Urinary bladder (tissue), 4 donors: Measurements from ENCODE around the gene ACTG1. TPM values are rescaled to one million over a fixed set of nuclear protein-coding genes. Genes with fewer than 3 reads are reported as not detected.

Experiments used
- DNase-seq: peaks from one replicate; pipeline ENCODE4 v3.0.0-alpha.2; 2015; ENCODE audit errors: extremely low spot score
- H3K27ac ChIP-seq: one replicate; pipeline ENCODE4 v1.5.1; 2013; ENCODE audit warnings: low read depth, mild to moderate bottlenecking, moderate library complexity
- H3K36me3 ChIP-seq: one replicate; pipeline ENCODE4 v1.6.1; 2013; ENCODE audit warnings: mild to moderate bottlenecking, moderate library complexity; ENCODE audit not compliant: insufficient read depth
- H3K4me1 ChIP-seq: one replicate; pipeline ENCODE4 v1.6.1; 2013; ENCODE audit warnings: mild to moderate bottlenecking, moderate library complexity; ENCODE audit not compliant: insufficient read depth
- H3K4me3 ChIP-seq: one replicate; pipeline ENCODE4 v1.5.1; 2013; ENCODE audit warnings: low read depth, low read length
- WGBS: extraction: QIAGEN DNeasy Blood & Tissue Kit; methylation state at CpG from one replicate; pipeline ENCODE4 v1.1.7; 2013; 5-methylcytosine and 5-hydroxymethylcytosine counted together
- polyA plus RNA-seq: library from polyadenylated mRNA; stranded (reverse); fragments of 200-250 nt; gene quantifications from one replicate; pipeline ENCODE4 v1.2.3, GENCODE V29; 2013
- total RNA-seq: library from RNA; depleted of rRNA; stranded (reverse); fragments of >200 nt; gene quantifications from one replicate; pipeline ENCODE4 v1.2.3, GENCODE V29; 2014
- donor health status: healthy with polysubstance abuse.
- donor health status: healthy.

ACTG1 gene
- total and polyA plus RNA-seq, 2 donors, result 2,267 to 2,840 TPM

DNA sequence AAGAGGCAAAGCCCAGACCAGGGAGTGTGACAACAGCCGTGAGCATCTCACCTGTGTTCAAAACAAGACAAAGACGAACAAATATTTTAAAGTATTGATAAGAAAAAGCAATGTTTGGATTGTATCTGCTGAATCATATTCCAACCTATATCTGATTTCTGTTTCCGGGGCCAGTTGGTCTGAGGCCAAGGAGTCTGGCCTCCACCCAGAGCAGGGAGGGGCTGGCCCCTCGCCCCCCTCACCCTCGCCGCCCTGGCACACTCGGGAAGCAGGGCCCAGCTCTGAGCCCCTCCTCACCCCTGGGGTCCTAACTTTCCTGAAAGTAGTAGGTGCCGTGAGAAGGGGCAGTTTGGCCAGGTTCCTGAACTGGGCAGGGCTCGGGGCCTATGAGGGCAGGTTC is 48.0 kb downstream of the ACTG1 start:
- H3K36me3 ChIP-seq, result no peaks in the 10 kb centered on the region

DNA sequence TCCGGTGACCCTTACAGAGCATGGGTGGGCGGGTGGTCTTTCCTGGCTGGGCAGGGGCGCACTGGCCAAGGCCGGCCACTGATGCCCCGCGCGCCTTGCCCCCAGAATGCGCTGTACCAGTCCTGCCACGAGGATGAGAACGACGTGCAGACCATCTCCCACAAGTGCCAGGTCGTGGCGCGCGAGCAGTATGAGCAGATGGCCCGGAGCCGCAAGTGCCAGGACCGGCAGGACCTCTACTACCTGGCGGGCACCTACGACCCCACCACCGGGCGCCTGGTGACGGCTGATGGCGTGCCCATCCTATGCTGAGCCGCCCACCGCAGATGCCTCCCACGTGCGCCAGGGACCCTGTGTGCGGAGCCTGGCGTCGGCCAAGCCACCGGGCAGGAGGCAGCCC is 49.1 kb downstream of the ACTG1 start:
- no peaks in the 10 kb centered on the region for H3K4me1 ChIP-seq

More for the DNA sequence above, 48.0 kb downstream of the ACTG1 start:
- H3K4me1 ChIP-seq, result no peaks in the 10 kb centered on the region
- H3K4me3 ChIP-seq, result no peak overlapping the region
- no peak for DNase-seq
- H3K27ac ChIP-seq, result no peak overlapping the region
- WGBS, result 77% methylated on average over 9 of the region's 9 CpGs

DNA sequence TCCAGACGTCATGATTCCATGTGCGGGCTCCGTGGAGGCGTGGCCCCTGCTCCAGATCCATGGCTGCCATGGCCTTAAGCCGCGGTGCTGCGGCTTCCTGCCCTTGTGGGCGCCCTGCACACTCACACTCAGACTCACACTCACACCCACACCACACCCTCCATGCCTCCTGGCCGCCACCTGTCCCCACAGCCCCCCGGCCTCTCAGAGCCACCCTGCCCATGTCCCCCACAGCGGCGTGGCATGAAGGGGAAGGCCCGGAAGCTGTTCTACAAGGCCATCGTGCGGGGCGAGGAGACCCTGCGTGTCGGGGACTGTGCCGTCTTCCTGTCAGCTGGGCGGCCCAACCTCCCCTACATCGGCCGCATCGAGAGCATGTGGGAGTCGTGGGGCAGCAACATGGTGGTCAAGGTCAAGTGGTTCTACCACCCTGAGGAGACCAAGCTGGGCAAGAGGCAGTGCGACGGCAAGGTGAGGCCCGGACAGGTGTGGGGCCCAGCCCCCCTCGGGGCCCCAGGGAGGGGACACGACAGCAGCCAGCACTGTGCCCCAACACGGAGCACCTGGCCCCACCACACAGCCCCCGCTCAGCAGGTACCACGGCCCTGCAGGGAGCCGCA is 50.0 kb downstream of the ACTG1 start:
- Histone ChIP-seq H3K27ac (no peak overlapping the region), H3K36me3 (no peaks in the 10 kb centered on the region), H3K4me1 (no peaks in the 10 kb centered on the region), H3K4me3 (no peak overlapping the region)
- no peak for DNase-seq
- WGBS, result 97% methylated on average over 33 of the region's 33 CpGs

More for the DNA sequence above, 49.1 kb downstream of the ACTG1 start:
- Histone ChIP-seq H3K36me3 (no peaks in the 10 kb centered on the region), H3K27ac (no peak overlapping the region), H3K4me3 (no peak overlapping the region)
- 96% methylated on average over 32 of the region's 32 CpGs for WGBS
- no peak for DNase-seq

DNA sequence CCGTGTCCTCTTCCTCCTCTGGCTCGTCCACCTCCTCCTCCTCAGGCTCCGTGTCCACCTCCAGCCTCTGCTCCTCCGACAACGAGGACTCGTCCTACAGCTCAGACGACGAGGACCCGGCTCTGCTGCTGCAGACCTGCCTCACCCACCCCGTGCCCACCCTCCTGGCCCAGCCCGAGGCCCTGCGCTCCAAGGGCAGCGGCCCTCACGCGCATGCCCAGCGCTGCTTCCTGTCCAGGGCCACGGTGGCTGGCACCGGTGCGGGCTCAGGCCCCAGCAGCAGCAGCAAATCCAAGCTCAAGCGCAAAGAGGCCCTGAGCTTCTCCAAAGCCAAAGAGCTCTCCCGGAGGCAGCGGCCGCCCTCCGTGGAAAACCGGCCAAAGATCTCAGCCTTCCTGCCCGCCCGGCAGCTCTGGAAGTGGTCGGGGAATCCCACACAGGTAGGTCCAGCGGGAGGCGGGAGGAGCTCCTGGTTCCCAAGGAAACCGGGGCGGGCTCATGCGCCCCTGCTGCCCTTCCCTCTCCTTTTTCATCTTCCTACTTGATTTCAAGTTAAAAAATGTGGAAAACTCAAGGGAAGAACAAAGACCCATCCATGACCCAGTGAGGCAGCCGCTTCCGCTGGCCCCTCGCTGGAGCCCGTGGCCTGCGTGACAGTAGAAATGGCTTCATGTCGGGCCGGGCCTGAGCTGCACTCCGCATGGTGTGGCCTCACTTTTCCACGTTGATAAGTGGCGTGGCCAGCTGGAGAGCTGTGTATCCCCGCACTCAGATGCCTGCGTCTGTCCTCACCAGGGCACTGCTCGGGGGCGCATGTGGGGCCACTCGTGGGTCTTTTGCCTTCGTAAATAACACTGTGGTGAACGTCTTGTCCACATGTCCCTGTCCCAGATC is 50.7 kb downstream of the ACTG1 start:
- Histone ChIP-seq H3K36me3 (no peaks in the 10 kb centered on the region), H3K4me1 (no peaks in the 10 kb centered on the region), H3K27ac (no peak overlapping the region), H3K4me3 (no peak overlapping the region)
- no peak for DNase-seq
- 91% methylated on average over 50 of the region's 50 CpGs for WGBS

DNA sequence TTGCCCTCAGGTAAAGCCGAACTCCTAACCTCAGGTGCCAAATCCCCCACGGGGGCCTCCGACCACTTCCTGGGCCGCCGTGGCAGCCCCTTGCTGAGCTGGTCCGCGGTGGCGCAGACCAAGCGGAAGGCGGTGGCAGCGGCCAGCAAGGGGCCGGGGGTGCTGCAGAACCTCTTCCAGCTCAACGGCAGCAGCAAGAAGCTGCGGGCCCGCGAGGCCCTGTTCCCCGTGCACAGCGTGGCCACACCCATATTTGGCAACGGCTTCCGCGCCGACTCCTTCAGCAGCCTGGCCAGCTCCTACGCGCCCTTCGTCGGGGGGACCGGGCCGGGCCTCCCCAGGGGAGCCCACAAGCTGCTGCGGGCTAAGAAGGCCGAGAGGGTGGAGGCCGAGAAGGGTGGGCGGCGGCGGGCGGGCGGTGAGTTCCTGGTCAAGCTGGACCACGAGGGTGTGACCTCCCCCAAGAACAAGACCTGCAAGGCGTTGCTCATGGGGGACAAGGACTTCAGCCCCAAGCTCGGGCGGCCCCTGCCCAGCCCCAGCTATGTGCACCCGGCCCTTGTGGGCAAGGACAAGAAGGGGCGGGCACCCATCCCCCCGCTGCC is 51.6 kb downstream of the ACTG1 start:
- Histone ChIP-seq H3K36me3 (no peaks in the 10 kb centered on the region), H3K4me1 (no peaks in the 10 kb centered on the region), H3K4me3 (no peak overlapping the region), H3K27ac (no peak overlapping the region)
- DNase-seq, result no peak
- 87% methylated on average over 43 of the region's 43 CpGs for WGBS

Other genes with a start within 250 kb of the ACTG1 start
- gene SLC38A10, start 217.5 kb downstream of the ACTG1 start, total RNA-seq, result 28.5 TPM
- gene SLC38A10, start 217.5 kb downstream of the ACTG1 start, polyA plus RNA-seq, result 82.3 TPM
- gene BAHCC1, start 117.3 kb downstream of the ACTG1 start, total RNA-seq, result 10.1 TPM
- gene BAHCC1, start 117.3 kb downstream of the ACTG1 start, polyA plus RNA-seq, result 15.9 TPM
- gene FSCN2, start 15.6 kb upstream of the ACTG1 start, total RNA-seq, result 0.69 TPM
- 0.43 TPM for gene FSCN2, start 15.6 kb upstream of the ACTG1 start, polyA plus RNA-seq
- 14.0 TPM for gene FAAP100, start 39.6 kb upstream of the ACTG1 start, total RNA-seq
- gene FAAP100, start 39.6 kb upstream of the ACTG1 start, polyA plus RNA-seq, result 21.0 TPM
- gene NPLOC4, start 124.3 kb upstream of the ACTG1 start, total RNA-seq, result 36.5 TPM
- 45.3 TPM for gene NPLOC4, start 124.3 kb upstream of the ACTG1 start, polyA plus RNA-seq
- 1.2 TPM for gene TSPAN10, start 124.4 kb upstream of the ACTG1 start, total RNA-seq
- gene TSPAN10, start 124.4 kb upstream of the ACTG1 start, polyA plus RNA-seq, result 0.65 TPM
- not detected for gene PDE6G, start 143.7 kb upstream of the ACTG1 start, total RNA-seq
- 1.2 TPM for gene PDE6G, start 143.7 kb upstream of the ACTG1 start, polyA plus RNA-seq
- gene OXLD1, start 153.8 kb upstream of the ACTG1 start, total RNA-seq, result 7.5 TPM
- 47.9 TPM for gene OXLD1, start 153.8 kb upstream of the ACTG1 start, polyA plus RNA-seq
- gene CCDC137, start 153.9 kb upstream of the ACTG1 start, total RNA-seq, result 4.3 TPM
- gene CCDC137, start 153.9 kb upstream of the ACTG1 start, polyA plus RNA-seq, result 15.9 TPM
- gene ARL16, start 171.0 kb upstream of the ACTG1 start, total RNA-seq, result 19.7 TPM
- 47.0 TPM for gene ARL16, start 171.0 kb upstream of the ACTG1 start, polyA plus RNA-seq
- 36.1 TPM for gene HGS, start 171.2 kb upstream of the ACTG1 start, total RNA-seq
- 92.7 TPM for gene HGS, start 171.2 kb upstream of the ACTG1 start, polyA plus RNA-seq
- 3.3 TPM for gene MRPL12, start 190.6 kb upstream of the ACTG1 start, total RNA-seq
- 81.3 TPM for gene MRPL12, start 190.6 kb upstream of the ACTG1 start, polyA plus RNA-seq
- 5.7 TPM for gene SLC25A10, start 199.5 kb upstream of the ACTG1 start, total RNA-seq
- gene SLC25A10, start 199.5 kb upstream of the ACTG1 start, polyA plus RNA-seq, result 12.6 TPM